SJSA1 (cell line): ENCODE results near the gene DSCAM. TPM values are rescaled to one million over a fixed set of nuclear protein-coding genes. Genes with fewer than 3 reads are reported as not detected.

Source experiments
- DNase-seq, 2 experiments: peaks; one replicate each; pipeline ENCODE4 v3.0.0-alpha.2; 2015 to 2020; ENCODE audit warnings: low spot score in 2 of 2, low read depth in 1 of 2
- H3K27ac ChIP-seq: fragments of 250-450 bp; sonication (Bioruptor Pico); 2 replicates; pipeline ENCODE4 v1.5.1; 2020; ENCODE audit warnings: mild to moderate bottlenecking, moderate library complexity
- H3K27me3 ChIP-seq: fragments of 250-450 bp; sonication (Bioruptor Pico); replicated peaks from 2 replicates; pipeline ENCODE4 v1.5.1; 2020; ENCODE audit warnings: mild to moderate bottlenecking, moderate library complexity
- H3K36me3 ChIP-seq: fragments of 250-450 bp; sonication (Bioruptor Pico); 2 replicates; pipeline ENCODE4 v1.5.1; 2020; ENCODE audit warnings: mild to moderate bottlenecking
- H3K4me1 ChIP-seq: fragments of 250-450 bp; sonication (Bioruptor Pico); replicated peaks from 2 replicates; pipeline ENCODE4 v1.6.1; 2021; ENCODE audit warnings: mild to moderate bottlenecking
- H3K4me3 ChIP-seq: fragments of 250-450 bp; sonication (Bioruptor Pico); 2 replicates; pipeline ENCODE4 v1.5.1; 2020; ENCODE audit warnings: mild to moderate bottlenecking
- H3K9me3 ChIP-seq: fragments of 250-450 bp; sonication (Bioruptor Pico); replicated peaks from 2 replicates; pipeline ENCODE4 v1.5.1; 2020; ENCODE audit warnings: mild to moderate bottlenecking
- total RNA-seq: library from RNA; depleted of rRNA; stranded (reverse); fragments of >200 nt; shearing (Covaris generic); gene quantifications from 2 replicates; pipeline ENCODE4 v1.2.3, GENCODE V29; 2014

DSCAM gene
- total RNA-seq, 1 experiment from 2014 or later, result not detected

DNA sequence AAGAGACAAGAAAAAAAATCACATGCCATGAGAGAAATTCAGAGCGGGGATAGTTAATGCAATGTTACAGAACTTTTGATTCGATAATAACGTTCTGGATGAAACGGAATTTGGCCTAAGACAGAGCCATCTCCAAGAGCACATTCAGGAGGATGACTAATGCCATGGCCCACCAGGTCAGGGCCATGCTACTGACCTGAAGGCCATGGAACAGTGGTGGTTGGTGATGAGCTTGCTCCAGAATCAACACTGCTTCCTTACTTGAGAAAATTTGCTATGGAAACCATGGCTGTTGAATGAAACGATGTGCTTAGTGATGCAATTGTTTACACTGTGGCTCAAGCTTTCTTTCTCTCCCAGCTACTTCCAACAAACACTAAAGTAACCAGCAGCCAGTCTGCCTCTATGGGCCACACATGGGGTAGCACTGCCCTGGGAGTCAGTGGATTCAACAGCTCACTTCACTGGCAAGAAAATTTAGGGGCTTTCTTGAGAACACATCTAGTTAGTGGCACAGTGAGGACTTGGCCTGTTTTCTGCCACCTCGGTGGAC lies 680.6 kb downstream of the DSCAM start:
- Histone ChIP-seq H3K36me3 (no peaks in the 10 kb centered on the region), H3K4me3 (no peak overlapping the region), H3K27me3 (no peaks in the 10 kb centered on the region), H3K27ac (no peak overlapping the region), H3K4me1 (no peaks in the 10 kb centered on the region), H3K9me3 (no peaks in the 10 kb centered on the region)
- DNase-seq, result no peak

DNA sequence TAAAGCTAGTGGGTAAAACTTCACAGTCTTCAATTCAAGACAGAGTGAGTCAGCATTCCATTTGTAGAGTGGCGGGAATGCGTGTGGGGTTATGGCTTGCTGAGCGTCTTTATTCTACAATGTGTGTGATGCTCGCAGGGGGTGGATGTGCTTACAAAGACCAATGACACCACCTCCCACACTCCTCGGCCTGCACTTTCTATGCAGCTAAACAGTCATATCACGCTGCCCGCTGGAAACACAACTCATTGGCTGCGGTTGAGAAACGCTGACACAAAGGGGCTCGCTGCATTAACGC lies 681.2 kb downstream of the DSCAM start:
- Histone ChIP-seq H3K9me3 (no peaks in the 10 kb centered on the region), H3K27ac (no peak overlapping the region), H3K4me1 (no peaks in the 10 kb centered on the region), H3K27me3 (no peaks in the 10 kb centered on the region), H3K4me3 (no peak overlapping the region), H3K36me3 (no peaks in the 10 kb centered on the region)
- DNase-seq, result no peak

GRCh38 chr21:40164905-40165772 lies 681.8 kb downstream of the DSCAM start:
- Histone ChIP-seq H3K27me3 (no peaks in the 10 kb centered on the region), H3K27ac (no peak overlapping the region), H3K4me3 (no peak overlapping the region), H3K9me3 (no peaks in the 10 kb centered on the region), H3K4me1 (no peaks in the 10 kb centered on the region), H3K36me3 (no peaks in the 10 kb centered on the region)
- DNase-seq, result no peak

GRCh38 chr21:40162075-40162474 lies 684.9 kb downstream of the DSCAM start:
- Histone ChIP-seq H3K4me1 (no peaks in the 10 kb centered on the region), H3K27me3 (no peaks in the 10 kb centered on the region), H3K36me3 (no peaks in the 10 kb centered on the region), H3K4me3 (no peak overlapping the region), H3K27ac (no peak overlapping the region), H3K9me3 (no peaks in the 10 kb centered on the region)
- DNase-seq, result no peak

DNA sequence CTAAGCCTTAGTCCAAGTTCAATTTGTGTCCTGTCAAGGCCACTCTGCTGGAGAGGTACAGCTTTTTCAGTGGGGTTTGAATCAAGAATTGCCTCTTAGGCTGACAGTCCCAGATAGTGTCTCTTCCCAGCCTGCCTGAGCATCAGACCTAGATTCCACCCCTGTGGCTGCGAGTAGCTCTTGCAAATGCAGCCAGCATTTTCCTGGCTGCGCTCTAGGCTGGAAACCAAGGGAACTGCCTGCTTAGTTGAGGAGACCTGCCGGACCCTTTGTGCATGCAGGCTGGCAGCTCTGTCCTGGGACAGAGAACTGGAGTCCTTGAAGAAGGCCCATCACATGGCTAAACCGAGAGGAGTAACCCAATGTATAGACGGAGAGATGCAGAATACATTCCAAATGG lies 686.0 kb downstream of the DSCAM start:
- Histone ChIP-seq H3K27me3 (no peaks in the 10 kb centered on the region), H3K4me1 (no peaks in the 10 kb centered on the region), H3K4me3 (no peak overlapping the region), H3K27ac (no peak overlapping the region), H3K9me3 (no peaks in the 10 kb centered on the region), H3K36me3 (no peaks in the 10 kb centered on the region)
- no peak for DNase-seq

DNA sequence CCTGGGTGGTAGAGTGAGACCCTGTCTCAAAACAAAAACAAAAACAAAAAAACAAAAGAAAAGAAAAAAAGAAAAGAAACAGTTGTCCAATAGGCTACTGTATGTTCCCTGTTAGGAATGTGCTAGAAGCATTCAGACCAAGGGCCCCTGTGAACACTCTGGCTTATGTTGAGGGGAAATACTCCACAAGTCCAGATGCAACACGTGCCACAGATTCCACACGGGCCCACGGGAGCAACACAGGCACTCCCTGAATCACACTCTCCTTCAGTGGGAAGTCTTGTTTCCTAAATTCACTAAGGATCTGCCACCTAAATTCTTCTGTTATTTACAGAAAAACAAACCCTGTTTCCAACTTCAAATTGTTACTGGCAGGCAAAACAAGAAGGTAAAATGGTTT lies 688.6 kb downstream of the DSCAM start:
- Histone ChIP-seq H3K36me3 (no peaks in the 10 kb centered on the region), H3K4me3 (no peak overlapping the region), H3K27ac (no peak overlapping the region), H3K9me3 (no peaks in the 10 kb centered on the region), H3K27me3 (no peaks in the 10 kb centered on the region), H3K4me1 (no peaks in the 10 kb centered on the region)
- DNase-seq, result no peak

DNA sequence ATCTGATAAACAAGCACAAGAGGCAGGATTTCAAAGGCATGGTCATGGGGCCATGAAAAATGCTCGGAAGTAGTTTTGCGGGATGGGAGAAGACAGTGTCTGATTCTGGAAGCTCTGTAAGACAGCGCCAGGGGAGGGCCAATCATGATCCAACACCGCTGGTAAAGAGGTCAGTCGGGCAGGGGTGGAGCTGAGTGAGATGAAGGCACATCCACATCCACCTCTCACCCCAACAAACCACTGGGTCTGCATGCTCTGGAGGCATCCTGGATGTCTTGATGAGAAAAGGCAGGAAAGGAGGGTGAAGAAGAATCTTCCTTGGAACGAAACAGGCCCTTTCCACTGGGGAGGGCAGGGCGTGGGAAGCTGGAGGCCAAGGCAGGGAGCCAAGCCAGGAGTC lies 691.4 kb downstream of the DSCAM start:
- Histone ChIP-seq H3K4me3 (no peak overlapping the region), H3K27ac (no peak overlapping the region), H3K9me3 (no peaks in the 10 kb centered on the region), H3K4me1 (no peaks in the 10 kb centered on the region), H3K36me3 (no peaks in the 10 kb centered on the region), H3K27me3 (no peaks in the 10 kb centered on the region)
- no peak for DNase-seq

- no peaks in the 10 kb centered on the region for H3K27me3 ChIP-seq
- no peak overlapping the region for H3K4me3 ChIP-seq
- H3K27ac ChIP-seq, result no peak overlapping the region
- H3K4me1 ChIP-seq, result no peaks in the 10 kb centered on the region
- H3K36me3 ChIP-seq, result no peaks in the 10 kb centered on the region
- DNase-seq, result no peak
- H3K9me3 ChIP-seq, result no peaks in the 10 kb centered on the region
Observed at GRCh38 chr21:40153351-40153750, 693.6 kb downstream of the DSCAM start.

GRCh38 chr21:40152476-40152875 lies 694.5 kb downstream of the DSCAM start:
- Histone ChIP-seq H3K27ac (no peak overlapping the region), H3K36me3 (no peaks in the 10 kb centered on the region), H3K9me3 (no peaks in the 10 kb centered on the region), H3K4me1 (no peaks in the 10 kb centered on the region), H3K4me3 (no peak overlapping the region), H3K27me3 (no peaks in the 10 kb centered on the region)
- no peak for DNase-seq

GRCh38 chr21:40151611-40152010 lies 695.3 kb downstream of the DSCAM start:
- no peaks in the 10 kb centered on the region; the same call in 1 of the 2 replicates for H3K27me3 ChIP-seq
- DNase-seq, result no peak
- no peaks in the 10 kb centered on the region for H3K4me1 ChIP-seq
- H3K4me3 ChIP-seq, result no peak overlapping the region
- H3K36me3 ChIP-seq, result no peaks in the 10 kb centered on the region
- H3K27ac ChIP-seq, result no peak overlapping the region
- no peaks in the 10 kb centered on the region for H3K9me3 ChIP-seq

DNA sequence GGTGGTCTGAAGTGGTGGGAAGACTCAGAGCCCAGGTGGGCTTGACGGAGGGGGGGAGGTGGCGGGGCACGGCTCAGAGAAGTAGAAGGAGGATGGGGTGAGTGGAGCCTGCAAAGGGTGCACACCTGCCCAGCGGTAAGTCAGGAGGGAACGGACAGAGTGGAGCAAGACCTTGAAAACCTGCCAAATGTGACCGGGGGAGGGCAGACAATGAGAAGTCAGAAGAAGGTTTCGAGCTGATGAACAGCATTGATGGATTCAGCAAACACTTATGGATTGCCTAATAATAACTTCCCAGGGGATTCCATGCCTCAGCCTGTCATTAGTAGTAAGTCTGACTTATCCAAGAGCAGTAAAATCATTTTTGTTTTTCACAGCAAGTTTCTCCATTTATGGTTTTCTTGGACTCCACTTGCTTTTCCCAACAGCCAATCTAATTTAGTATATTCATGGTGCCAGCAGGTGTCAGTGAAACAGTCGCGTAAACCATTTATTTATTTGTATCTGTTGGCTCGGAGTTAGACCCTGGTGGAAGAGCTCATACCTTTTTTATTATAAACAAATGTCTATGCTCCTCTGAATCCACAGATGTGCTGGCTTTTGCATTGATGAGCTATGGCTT lies 700.6 kb downstream of the DSCAM start:
- Histone ChIP-seq H3K4me1 (no peaks in the 10 kb centered on the region), H3K27ac (no peak overlapping the region), H3K27me3 (no peaks in the 10 kb centered on the region; the same call in 1 of the 2 replicates), H3K4me3 (no peak overlapping the region), H3K36me3 (no peaks in the 10 kb centered on the region), H3K9me3 (no peaks in the 10 kb centered on the region)
- no peak for DNase-seq

DNA sequence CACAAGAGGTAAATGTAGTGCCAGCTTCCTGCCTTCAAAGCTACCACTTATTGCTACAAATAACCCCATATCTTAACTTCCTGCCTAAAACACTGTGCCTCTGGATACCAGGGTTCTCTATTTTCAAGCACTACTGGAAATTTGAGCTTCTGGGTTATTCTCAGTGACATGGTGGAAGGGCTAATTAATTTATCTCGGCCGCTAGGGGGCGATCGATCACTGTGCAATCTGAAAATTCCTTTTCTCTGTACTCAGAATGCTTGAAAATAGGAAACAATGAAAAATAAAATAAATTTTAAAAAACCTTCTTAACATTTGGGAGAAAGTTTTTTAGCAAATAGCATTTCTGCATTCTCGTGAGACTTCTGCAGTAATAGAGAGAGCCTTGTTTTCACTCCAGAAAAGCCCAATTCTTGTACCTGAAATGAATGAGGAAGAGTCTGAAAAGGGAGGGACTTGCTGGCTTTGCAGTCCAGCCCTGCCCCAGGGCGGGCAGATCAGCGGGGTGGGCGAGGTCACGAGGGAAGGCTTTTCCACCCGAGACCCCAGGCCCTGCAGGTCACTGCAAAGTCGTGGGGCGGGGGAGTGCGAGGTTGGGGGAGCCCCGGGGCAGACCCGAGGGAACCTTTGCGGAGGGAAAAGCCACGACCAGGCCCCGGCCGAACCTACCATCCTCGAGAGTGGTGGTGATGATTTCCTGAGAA lies 703.0 kb downstream of the DSCAM start:
- no peak overlapping the region for H3K4me3 ChIP-seq
- no peaks in the 10 kb centered on the region; the same call in 1 of the 2 replicates for H3K27me3 ChIP-seq
- no peaks in the 10 kb centered on the region for H3K4me1 ChIP-seq
- no peak overlapping the region for H3K27ac ChIP-seq
- DNase-seq, result peak in 1 of 2 experiments; percentile 31
- no peaks in the 10 kb centered on the region for H3K9me3 ChIP-seq
- no peaks in the 10 kb centered on the region for H3K36me3 ChIP-seq

DNA sequence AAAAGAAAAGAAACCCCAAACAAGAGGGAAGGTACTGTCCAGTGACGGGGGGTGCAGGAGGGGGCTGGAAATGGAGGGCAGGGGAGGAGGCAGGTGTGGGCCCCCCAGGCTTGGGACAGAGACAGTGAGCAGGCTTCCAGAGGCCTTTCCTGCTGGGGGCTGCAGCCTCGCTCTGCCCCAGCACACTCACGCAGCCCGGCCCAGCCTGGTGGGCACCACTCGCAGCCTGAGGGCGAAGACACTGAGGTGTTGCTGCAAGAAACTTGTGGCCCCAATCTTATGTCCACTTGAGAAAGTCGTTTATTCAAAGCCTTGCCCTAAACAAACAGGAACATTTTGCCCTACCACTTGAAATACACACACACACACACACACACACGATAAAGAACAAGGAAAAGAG lies 705.3 kb downstream of the DSCAM start:
- Histone ChIP-seq H3K4me1 (no peaks in the 10 kb centered on the region), H3K9me3 (no peaks in the 10 kb centered on the region; the same call in 1 of the 2 replicates), H3K27ac (no peak overlapping the region), H3K27me3 (no peaks in the 10 kb centered on the region; the same call in 1 of the 2 replicates), H3K4me3 (no peak overlapping the region), H3K36me3 (no peaks in the 10 kb centered on the region)
- no peak for DNase-seq

DNA sequence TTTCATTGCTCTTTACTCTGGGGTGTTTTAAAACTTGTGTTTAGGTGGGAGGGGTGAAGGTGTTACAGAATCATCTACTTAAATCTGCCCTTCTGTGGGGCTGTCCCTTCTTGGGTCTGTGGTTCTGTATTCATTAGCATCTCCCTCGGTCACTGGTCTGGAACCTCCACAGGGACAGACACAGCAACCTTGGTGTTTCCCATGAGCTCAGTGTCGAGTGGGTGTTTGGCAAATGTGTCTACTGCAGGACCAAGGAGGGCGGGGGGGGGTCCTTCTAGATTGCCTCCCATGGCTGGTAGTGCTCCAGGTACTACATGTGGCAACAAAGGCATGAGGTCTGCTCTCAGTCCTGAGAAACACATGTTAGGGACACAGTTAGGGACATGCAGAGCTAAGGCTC lies 706.3 kb downstream of the DSCAM start:
- DNase-seq, result no peak
- no peaks in the 10 kb centered on the region for H3K4me1 ChIP-seq
- no peak overlapping the region for H3K27ac ChIP-seq
- H3K36me3 ChIP-seq, result no peaks in the 10 kb centered on the region
- no peak overlapping the region for H3K4me3 ChIP-seq
- H3K9me3 ChIP-seq, result no peaks in the 10 kb centered on the region; the same call in 1 of the 2 replicates
- H3K27me3 ChIP-seq, result no peaks in the 10 kb centered on the region
